ENCODE measurements around the gene KBTBD12.
"Not testable (repeated sequence)": the region's sequence is repeated elsewhere in the genome, so short reads cannot be mapped to it uniquely, and the experiment has no call there.

KBTBD12 gene

DNA sequence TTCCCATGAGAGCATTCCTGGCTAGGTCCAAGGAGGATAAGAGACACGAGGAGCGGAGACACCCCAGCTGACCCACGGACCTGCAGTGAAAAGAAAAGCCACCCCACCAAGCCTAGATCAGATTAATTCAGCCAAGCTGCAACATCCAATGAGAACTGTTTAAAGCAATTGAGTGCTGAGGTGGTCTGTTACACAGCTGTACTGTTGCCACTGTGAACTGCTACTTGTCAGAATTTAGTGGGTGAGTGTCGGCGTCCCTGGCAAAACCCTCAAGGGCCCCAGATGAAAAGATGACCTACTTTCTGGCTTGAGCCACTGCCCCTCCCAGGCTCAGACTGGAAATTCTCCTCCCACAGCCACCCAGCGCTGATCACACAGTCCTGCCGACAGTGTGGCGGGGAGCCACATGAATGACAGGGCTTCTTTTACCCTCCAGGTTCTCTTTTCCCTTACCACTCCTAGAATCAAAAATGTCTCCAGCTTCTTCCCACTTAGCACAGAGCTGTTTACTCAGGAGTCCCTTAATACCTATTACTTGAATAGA, 26.4 kb upstream of the KBTBD12 start:
- H3K4me1 ChIP-seq (ENCODE audit: insufficient read depth, low read length): no peaks in the 10 kb centered on the region
- H3K27me3 ChIP-seq (ENCODE audit: insufficient read depth, low read length): no peaks in the 10 kb centered on the region
- H3K4me3 ChIP-seq (ENCODE audit: low read length): no peak overlapping the region
- H3K36me3 ChIP-seq (ENCODE audit: insufficient read depth, low read depth, low read length): no peaks in the 10 kb centered on the region
- H3K9me3 ChIP-seq (ENCODE audit: insufficient read depth, low read depth, low read length): peaks cover 10% of the 10 kb centered on the region; the same call in 1 of the 2 replicates
- H3K9ac ChIP-seq (ENCODE audit: low read depth, low read length): no peak overlapping the region
- no peak overlapping the region for H3K27ac ChIP-seq (ENCODE audit: low read length)

DNA sequence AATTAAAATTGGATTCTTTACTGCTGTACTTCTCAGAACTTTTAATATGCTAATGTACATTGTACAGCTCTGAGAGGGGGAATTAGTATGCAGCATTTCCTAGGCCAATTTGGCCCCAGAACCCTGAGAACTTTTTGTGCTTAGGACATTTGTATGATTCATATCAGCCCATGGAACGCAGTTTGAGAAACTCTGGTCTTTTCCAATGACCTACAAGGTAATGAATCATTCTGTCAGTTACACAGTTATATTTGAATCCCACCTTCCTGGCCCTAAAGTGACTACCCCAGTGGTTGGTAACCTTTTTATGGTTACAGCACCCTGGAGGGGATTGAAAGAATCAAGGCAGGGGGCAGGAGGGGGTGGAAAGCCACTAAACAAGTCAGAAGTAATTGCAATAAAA, 25.6 kb upstream of the KBTBD12 start:
- Histone ChIP-seq H3K27ac (ENCODE audit: low read length) (no peak overlapping the region), H3K36me3 (ENCODE audit: insufficient read depth, low read depth, low read length) (no peaks in the 10 kb centered on the region), H3K4me3 (ENCODE audit: low read length) (no peak overlapping the region), H3K4me1 (ENCODE audit: insufficient read depth, low read length) (no peaks in the 10 kb centered on the region), H3K27me3 (ENCODE audit: insufficient read depth, low read length) (no peaks in the 10 kb centered on the region), H3K9ac (ENCODE audit: low read depth, low read length) (no peak overlapping the region), H3K9me3 (ENCODE audit: insufficient read depth, low read depth, low read length) (peaks cover 10% of the 10 kb centered on the region; the same call in 1 of the 2 replicates)

DNA sequence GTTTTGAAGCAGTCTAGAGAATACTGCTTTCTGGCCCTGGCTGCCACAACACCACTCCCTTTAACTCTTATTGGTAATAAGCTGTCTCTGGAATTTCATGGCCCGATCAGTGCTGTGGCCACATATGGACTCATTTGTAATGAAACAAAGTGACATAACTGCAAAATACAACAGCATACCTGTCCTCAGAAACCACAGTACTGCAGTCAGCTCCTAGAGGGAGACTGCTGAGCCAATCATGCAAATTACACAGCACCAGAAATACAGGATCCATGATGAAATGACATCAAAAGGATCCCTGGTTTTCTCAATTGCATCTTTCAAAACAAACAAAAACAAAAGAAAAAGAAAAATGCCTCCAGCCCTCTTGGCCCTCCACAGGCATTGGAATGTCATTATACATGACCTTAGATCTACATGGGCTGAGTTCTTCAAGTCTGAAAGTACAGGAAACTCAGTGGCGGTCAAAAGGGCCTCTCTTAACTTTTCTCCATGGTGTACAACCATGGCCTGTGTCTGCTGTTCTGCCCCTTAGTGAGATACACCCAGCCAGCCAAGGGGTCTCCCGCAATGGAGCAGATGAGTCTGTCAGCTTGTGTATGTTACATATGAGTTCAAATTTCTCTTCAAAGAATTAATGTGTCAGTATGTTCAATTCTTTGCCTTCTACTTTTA, 24.9 kb upstream of the KBTBD12 start:
- Histone ChIP-seq H3K36me3 (ENCODE audit: insufficient read depth, low read depth, low read length) (no peaks in the 10 kb centered on the region), H3K9me3 (ENCODE audit: insufficient read depth, low read depth, low read length) (peaks cover 10% of the 10 kb centered on the region; the same call in 1 of the 2 replicates), H3K27ac (ENCODE audit: low read length) (no peak overlapping the region), H3K4me3 (ENCODE audit: low read length) (no peak overlapping the region), H3K27me3 (ENCODE audit: insufficient read depth, low read length) (no peaks in the 10 kb centered on the region), H3K4me1 (ENCODE audit: insufficient read depth, low read length) (no peaks in the 10 kb centered on the region), H3K9ac (ENCODE audit: low read depth, low read length) (no peak overlapping the region)

DNA sequence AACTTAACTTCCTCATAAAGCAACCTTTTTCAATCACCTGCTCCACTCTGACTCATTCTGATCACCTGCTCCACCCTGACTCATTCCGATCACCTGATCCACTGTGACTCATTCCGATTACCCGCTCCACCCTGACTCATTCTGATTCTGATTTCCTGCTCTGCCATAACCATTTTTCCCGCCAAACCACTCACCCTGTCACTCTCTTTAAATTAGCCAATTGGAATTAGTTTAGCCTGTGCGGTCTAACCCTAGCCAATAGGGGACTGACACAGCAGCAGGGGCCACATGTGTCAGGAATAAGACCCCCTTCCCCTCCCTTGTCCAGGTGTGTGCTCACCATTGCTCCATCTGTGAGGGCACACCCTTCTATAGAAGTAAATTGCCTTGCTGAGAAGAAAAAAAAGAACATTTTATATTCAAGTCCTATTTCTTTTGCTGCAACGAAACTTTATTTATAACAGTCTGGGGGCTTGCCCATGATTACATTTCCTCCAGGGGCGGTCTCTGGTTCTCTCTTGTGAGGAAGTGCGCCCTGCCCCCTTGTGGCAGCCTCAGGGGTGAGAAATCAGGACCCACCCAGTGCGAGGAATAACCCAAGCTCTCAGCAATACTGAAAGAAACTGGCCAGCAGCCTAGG, 24.3 kb upstream of the KBTBD12 start:
- H3K36me3 ChIP-seq (ENCODE audit: insufficient read depth, low read depth, low read length); H3K27me3 ChIP-seq (ENCODE audit: insufficient read depth, low read length); H3K4me1 ChIP-seq (ENCODE audit: insufficient read depth, low read length); H3K4me3 ChIP-seq (ENCODE audit: low read length); H3K9ac ChIP-seq (ENCODE audit: low read depth, low read length); H3K9me3 ChIP-seq (ENCODE audit: insufficient read depth, low read depth, low read length); H3K27ac ChIP-seq (ENCODE audit: low read length): not testable (repeated sequence)

DNA sequence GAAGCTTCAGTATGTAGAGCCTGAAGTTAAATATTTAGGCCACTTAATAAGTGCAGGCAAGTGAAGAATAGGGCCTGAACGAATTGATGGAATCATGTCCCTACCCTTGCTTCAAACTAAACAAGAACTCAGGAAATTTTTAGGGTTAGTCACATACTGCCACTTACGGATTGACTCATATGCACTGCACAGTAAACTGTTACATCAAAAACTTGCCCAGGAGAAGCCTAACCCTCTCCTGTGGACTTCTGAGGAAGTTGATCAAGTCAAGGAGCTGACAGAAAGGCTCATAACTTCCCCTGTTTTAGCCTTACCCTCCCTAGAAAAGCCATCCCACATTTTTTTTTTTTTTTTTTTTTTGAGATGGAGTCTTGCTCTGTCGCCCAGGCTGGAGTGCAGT, 20.6 kb upstream of the KBTBD12 start:
- no peak overlapping the region for H3K4me3 ChIP-seq (ENCODE audit: low read length)
- H3K27ac ChIP-seq (ENCODE audit: low read length): no peak overlapping the region
- H3K9me3 ChIP-seq (ENCODE audit: insufficient read depth, low read depth, low read length): peaks cover 10% of the 10 kb centered on the region; the same call in 1 of the 2 replicates
- no peaks in the 10 kb centered on the region for H3K36me3 ChIP-seq (ENCODE audit: insufficient read depth, low read depth, low read length)
- H3K4me1 ChIP-seq (ENCODE audit: insufficient read depth, low read length): no peaks in the 10 kb centered on the region
- H3K9ac ChIP-seq (ENCODE audit: low read depth, low read length): no peak overlapping the region
- no peaks in the 10 kb centered on the region for H3K27me3 ChIP-seq (ENCODE audit: insufficient read depth, low read length)

DNA sequence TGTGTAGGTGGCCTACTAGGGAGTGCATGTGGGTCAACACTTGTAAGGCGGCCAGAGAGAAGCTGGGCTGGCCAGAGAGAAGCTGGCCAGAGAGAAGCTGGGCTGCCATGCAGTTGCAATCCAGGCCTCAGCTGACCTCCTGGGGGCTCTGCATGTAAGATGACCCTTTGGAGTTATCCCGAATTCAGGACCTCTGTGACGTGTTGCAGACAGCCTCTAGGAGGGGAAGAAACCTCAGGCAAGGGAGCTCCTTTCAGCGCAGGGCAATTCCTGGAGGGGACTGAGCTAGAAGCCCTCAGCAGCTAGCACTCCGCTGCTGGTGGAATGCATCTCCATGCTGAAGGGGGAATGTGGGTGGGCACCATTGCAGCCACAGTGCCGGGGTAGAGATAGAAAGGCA, 15.8 kb upstream of the KBTBD12 start:
- Histone ChIP-seq H3K27ac (ENCODE audit: low read length) (no peak overlapping the region), H3K27me3 (ENCODE audit: insufficient read depth, low read length) (no peaks in the 10 kb centered on the region), H3K9ac (ENCODE audit: low read depth, low read length) (no peak overlapping the region), H3K4me1 (ENCODE audit: insufficient read depth, low read length) (no peaks in the 10 kb centered on the region), H3K4me3 (ENCODE audit: low read length) (no peak overlapping the region), H3K9me3 (ENCODE audit: insufficient read depth, low read depth, low read length) (no peaks in the 10 kb centered on the region), H3K36me3 (ENCODE audit: insufficient read depth, low read depth, low read length) (no peaks in the 10 kb centered on the region)

DNA sequence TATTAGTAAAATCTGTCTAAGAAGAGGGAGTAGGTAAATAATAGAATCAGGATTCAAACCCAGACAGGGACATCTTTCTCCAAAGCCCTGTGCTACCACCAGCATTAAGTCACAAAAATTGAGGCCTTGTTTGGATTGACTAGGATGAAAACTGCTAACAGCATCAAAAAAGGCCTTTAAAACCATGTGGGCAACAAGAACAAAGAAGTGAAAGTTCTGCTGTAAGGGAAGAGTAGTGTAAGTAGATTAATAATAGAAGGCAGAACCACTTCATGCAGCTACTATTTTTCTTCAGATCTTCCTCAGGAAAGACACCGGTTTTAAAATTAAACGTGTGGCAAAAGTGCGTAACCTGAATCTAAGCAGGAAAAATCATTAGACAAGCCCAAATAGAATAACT, 15.3 kb upstream of the KBTBD12 start:
- no peaks in the 10 kb centered on the region for H3K4me1 ChIP-seq (ENCODE audit: insufficient read depth, low read length)
- H3K27ac ChIP-seq (ENCODE audit: low read length): no peak overlapping the region
- H3K9ac ChIP-seq (ENCODE audit: low read depth, low read length): no peak overlapping the region
- H3K27me3 ChIP-seq (ENCODE audit: insufficient read depth, low read length): no peaks in the 10 kb centered on the region
- no peak overlapping the region for H3K4me3 ChIP-seq (ENCODE audit: low read length)
- H3K9me3 ChIP-seq (ENCODE audit: insufficient read depth, low read depth, low read length): no peaks in the 10 kb centered on the region
- no peaks in the 10 kb centered on the region for H3K36me3 ChIP-seq (ENCODE audit: insufficient read depth, low read depth, low read length)

DNA sequence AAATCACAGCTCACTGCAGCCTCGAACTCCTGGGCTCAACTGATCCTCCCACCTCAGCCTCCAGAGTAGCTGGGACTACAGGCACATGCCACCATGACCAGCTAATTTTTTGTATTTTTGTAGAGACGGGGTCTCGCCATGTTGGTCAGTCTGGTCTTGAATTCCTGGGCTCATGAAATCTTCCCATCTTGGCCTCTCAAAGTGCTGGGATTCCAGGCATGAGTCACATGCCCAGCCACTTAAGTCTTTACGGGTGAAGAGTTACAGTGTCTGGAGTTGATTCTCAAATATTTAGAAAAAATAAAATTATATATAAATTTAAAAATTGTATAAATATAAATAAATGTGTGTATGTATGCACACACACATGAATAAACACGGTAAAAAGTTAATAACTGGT, 14.5 kb upstream of the KBTBD12 start:
- Histone ChIP-seq H3K9me3 (ENCODE audit: insufficient read depth, low read depth, low read length) (no peaks in the 10 kb centered on the region), H3K4me1 (ENCODE audit: insufficient read depth, low read length) (no peaks in the 10 kb centered on the region), H3K27ac (ENCODE audit: low read length) (no peak overlapping the region), H3K4me3 (ENCODE audit: low read length) (no peak overlapping the region), H3K27me3 (ENCODE audit: insufficient read depth, low read length) (no peaks in the 10 kb centered on the region), H3K36me3 (ENCODE audit: insufficient read depth, low read depth, low read length) (no peaks in the 10 kb centered on the region), H3K9ac (ENCODE audit: low read depth, low read length) (no peak overlapping the region)

DNA sequence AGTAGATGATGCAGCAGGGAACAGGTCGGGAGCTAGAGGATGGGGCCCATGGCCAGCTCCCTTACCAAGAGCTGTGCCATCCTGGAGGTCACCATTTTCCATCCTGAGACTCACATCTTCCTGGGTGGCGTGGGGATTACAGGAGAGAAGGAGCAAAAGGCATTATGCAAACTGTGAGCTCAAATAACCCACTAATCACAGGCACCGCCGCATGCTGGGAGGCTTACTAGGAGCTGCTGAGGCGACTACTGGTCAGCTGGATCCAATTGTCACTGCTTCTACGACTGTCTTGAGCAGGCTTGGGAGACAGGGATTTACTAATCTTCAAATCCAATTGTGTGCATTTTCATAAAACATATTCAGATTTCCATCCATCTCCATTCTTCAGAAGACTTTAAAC, 12.5 kb upstream of the KBTBD12 start:
- Histone ChIP-seq H3K9ac (ENCODE audit: low read depth, low read length) (no peak overlapping the region), H3K4me1 (ENCODE audit: insufficient read depth, low read length) (no peaks in the 10 kb centered on the region), H3K27me3 (ENCODE audit: insufficient read depth, low read length) (no peaks in the 10 kb centered on the region), H3K4me3 (ENCODE audit: low read length) (no peak overlapping the region), H3K9me3 (ENCODE audit: insufficient read depth, low read depth, low read length) (no peaks in the 10 kb centered on the region), H3K27ac (ENCODE audit: low read length) (no peak overlapping the region), H3K36me3 (ENCODE audit: insufficient read depth, low read depth, low read length) (no peaks in the 10 kb centered on the region)

DNA sequence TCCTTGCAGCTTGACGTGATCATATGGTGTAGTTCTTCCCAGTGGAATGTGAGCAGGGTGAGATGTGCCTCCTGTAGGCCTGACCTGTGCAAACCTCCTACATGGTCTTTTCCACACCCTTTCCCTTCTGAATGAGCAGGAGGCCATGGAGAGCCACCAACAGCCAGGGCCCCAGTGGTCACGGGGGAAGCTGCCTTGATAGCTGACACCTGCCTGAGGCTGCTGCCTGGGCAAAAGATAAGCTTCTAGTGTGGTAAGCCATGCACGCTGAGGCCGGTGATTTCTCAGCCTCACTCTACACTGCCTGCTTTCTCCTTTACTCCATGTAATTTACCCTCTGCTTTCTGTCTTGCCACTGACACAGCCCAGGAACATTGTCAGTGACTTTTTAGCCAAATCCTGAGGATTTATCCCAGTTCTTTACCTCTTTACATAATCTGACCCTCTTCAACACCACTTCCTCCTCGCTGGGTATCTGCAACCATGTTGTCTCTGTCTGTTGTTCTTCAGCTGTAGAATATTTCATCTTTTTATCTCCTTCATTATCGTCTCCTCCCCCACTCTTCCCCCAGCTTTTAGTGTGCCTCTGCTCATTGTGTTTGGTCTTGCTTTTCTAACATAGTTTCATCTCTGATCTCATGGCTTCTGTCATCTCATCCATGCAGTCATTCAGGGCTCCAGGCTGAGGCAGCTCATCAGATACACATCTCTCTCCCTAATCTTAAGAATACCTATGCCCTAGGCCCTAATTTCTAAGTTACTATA, 11.2 kb upstream of the KBTBD12 start:
- Histone ChIP-seq H3K27me3 (ENCODE audit: insufficient read depth, low read length) (no peaks in the 10 kb centered on the region; the same call in 1 of the 2 replicates), H3K9ac (ENCODE audit: low read depth, low read length) (no peak overlapping the region), H3K4me3 (ENCODE audit: low read length) (no peak overlapping the region), H3K27ac (ENCODE audit: low read length) (no peak overlapping the region), H3K9me3 (ENCODE audit: insufficient read depth, low read depth, low read length) (no peaks in the 10 kb centered on the region), H3K4me1 (ENCODE audit: insufficient read depth, low read length) (no peaks in the 10 kb centered on the region), H3K36me3 (ENCODE audit: insufficient read depth, low read depth, low read length) (no peaks in the 10 kb centered on the region)

DNA sequence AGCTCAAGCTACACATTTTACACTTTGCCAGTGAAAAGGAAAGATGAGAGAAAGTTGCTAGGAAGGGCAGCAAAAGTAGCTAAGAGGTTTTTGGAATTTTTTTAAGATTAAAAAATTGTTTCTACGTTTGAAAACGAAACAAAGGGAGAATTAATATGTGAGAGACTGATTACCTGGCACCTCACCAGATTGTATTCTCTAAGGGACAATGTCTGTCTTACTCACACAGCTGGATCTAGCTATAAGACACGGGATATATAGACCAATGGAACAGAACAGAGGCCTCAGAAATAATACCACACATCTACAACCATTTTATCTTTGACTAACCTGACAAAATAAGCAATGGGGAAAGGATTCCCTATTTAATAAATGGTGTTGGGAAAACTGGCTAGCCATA, 9.5 kb upstream of the KBTBD12 start:
- H3K27me3 ChIP-seq (ENCODE audit: insufficient read depth, low read length): no peaks in the 10 kb centered on the region; the same call in 1 of the 2 replicates
- H3K36me3 ChIP-seq (ENCODE audit: insufficient read depth, low read depth, low read length): no peaks in the 10 kb centered on the region
- no peaks in the 10 kb centered on the region for H3K4me1 ChIP-seq (ENCODE audit: insufficient read depth, low read length)
- H3K9me3 ChIP-seq (ENCODE audit: insufficient read depth, low read depth, low read length): no peaks in the 10 kb centered on the region
- no peak overlapping the region for H3K27ac ChIP-seq (ENCODE audit: low read length)
- H3K9ac ChIP-seq (ENCODE audit: low read depth, low read length): no peak overlapping the region
- no peak overlapping the region for H3K4me3 ChIP-seq (ENCODE audit: low read length)

DNA sequence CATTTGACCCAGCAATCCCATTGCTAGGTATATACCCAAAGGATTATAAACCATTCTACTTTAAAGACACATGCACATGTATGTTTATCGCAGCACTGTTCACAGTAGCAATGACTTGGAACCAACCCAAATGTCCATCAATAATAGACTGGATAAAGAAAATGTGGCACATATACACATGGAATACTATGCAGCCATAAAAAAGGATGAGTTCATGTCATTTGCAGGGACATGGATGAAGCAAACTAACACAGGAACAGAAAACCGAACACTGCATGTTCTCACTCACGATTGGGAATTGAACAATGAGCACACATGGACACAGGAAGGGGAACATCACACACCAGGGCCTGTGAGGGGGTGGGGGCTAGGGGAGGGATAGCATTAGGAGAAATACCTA, 8.4 kb upstream of the KBTBD12 start:
- H3K4me1 ChIP-seq (ENCODE audit: insufficient read depth, low read length); H3K27ac ChIP-seq (ENCODE audit: low read length): not testable (repeated sequence)

More for the DNA sequence above, 8.4 kb upstream of the KBTBD12 start:
- H3K4me3 ChIP-seq (ENCODE audit: low read length); H3K9ac ChIP-seq (ENCODE audit: low read depth, low read length); H3K36me3 ChIP-seq (ENCODE audit: insufficient read depth, low read depth, low read length); H3K27me3 ChIP-seq (ENCODE audit: insufficient read depth, low read length); H3K9me3 ChIP-seq (ENCODE audit: insufficient read depth, low read depth, low read length): not testable (repeated sequence)
